Mucosa of gallbladder (tissue), 1 donor: ENCODE results near the gene HHAT. TPM values are rescaled to one million over a fixed set of nuclear protein-coding genes. Genes with fewer than 3 reads are reported as not detected.
A peak's percentile ranks its signal among the peaks of the same experiment; 100 is the strongest.

Source experiments
- DNase-seq: peaks from one replicate; pipeline ENCODE4 v3.0.0-alpha.2; 2020; ENCODE audit warnings: low spot score
- total RNA-seq: library from RNA; stranded (reverse); gene quantifications from one replicate; pipeline ENCODE4 v1.2.1, GENCODE V29; 2021
- donor health status: DM: no; HTN: no; CAD: no.

Gene HHAT
- total RNA-seq, 1 donor from 2014 or later = 14.4 TPM

DNA sequence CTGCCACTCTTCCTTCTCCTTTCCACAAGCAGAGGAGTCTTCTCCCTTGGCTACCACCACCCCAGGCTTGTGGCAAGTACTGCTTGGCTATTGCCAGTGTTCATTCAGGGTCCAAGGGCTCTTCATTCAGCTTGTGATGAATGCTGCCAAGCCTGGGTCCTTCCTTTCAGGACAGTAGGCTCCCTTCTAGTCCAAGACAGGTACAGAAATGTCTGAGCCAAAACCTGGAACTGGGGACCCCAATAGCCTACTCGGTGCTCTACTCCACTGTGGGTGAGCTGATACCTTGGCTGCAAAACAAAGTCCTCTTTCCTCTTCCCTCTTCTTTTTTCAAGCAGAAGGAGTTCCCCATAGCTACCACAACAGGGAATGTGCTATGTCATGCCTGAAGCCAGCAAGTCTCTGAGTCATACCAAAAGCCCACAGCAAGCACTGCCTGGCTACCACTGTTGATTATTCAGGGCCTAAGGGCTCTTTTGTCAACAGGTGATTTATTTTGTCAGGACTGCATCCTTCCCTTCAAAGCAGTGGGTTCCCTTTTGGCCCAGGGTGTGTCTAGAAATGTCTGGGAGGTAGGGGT, 268.9 kb downstream of the HHAT start:
- no peak for DNase-seq

DNA sequence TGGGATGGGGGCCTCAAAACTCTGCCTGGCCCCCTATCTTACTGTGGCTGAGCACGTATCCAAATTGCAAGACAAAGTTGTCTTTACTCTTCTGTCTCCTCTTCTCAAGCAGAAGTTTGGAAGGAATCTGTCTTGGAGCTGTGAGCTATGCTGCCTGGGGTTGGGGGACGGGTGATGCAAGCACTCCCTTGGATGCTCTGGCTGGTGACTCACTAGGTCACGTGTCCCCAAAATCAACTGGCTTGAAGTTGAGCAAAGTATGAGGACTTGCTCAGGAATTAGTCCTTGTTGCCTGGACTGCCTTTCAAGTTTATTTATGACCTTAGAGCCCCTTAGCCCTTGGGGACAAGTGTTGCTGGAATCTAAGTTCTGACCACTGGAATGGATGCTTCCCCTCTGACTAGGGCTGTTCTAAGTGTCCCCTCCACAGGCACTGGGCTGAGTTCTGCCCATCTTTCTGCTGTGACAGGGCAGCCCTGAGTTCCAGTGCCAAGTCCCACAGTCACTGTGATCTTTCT, 269.5 kb downstream of the HHAT start:
- DNase-seq = peak; percentile 19

DNA sequence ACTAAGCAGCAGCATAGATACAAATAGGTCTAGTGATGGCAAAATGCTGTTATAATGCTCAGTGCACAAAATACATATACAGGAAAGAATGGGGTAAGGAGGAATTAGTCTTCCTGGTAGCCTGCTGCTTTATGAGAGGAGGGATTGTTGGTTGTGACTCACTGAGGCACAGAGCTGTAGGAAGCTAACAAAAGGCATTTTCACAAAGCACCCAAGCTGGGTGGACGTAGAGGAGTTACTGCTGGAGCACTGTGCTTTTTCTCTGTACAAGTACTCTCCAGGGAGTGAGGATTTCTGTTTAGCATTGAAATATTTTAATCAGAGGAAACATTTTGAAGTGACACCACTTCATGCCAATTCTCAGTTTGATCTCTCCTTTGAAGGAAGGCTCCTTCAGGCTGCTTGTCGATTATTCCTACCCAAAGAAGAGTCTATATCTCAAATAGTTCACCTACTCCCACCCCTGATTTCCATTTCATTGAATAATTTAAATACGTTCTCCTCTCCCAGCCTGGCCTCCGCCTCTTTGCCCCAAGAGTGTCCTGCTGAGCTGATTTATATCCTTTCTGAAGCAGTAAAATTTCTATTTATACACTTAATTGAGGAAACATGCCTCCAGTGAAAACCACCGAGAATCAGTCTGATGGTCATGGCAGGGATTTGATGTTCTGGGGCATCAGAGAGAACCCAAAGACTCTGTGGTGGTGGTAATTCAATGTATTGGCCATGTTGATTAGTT, 271.9 kb downstream of the HHAT start:
- no peak for DNase-seq

DNA sequence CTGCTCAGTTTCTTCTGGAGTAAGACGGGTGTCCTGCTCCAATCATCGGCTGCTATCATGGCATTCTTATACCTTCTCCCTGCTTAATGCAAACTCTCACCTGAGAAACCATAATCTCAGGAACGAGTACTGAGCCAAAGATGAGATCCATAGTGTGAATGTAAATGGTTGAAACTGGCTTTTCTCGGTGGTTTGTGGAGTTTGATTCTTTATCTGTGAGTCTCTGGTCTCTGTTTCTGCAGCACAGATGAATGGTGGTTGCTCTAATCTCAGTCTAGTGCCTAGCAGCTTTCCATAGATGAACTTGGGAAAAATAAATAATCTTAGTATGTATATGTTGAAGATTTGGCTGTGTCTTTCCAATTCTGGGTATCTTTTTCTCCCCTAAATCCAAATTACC, 274.4 kb downstream of the HHAT start:
- DNase-seq = no peak

DNA sequence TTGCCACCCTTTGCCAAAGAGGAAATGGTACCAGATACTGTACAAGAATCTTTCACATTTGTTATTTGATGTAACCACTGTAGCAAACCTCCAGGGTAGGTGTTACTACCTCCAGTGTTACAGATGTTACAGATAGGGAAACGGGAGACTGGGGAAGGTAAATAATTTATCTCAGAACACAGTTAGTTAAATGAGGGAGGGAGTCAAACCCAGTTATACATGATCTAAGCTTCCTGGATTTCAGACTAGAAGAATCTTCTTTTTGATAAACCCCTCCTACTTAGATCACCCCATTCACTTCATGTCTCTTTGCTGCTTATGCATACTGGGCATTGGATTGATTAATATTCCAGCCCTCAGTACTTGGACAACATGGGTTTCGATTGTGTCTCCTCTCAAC, 276.4 kb downstream of the HHAT start:
- no peak for DNase-seq

DNA sequence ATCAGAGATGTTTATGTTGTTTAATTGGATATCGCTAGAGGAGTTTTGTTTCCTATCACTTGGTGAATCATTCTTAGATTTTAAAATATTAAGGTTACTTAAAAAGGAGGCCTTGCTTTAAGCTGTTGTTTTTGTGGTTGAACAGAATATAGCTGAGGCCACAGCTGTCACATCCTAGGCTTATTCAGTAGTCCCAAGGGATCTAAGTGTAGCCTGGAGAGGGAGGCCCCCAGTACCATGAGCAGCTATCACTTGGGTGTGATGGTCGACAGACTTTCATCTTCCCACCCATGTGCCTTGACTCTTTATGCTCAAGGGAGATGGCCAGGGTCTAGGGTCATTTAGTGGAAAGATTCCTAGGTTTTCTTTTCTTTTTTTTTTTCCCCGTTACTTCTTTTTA, 278.7 kb downstream of the HHAT start:
- no peak for DNase-seq

DNA sequence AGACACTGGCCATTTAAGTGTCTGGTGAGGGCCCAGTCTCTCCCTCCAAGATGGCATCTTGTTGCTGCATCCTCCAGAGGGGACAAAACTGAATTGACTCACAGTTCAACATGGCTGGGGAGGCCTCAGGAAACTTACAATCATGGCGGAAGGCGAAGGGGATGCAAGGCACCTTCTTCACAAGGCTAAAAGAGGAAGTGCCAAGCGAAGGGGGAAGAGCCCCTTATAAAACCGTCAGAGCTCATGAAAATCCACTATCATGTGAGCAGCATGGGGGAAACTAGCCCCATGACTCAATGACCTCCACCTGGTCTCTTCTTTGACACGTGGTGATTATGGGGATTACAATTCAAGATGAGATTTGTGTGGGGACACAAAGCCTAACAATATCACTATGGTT, 280.1 kb downstream of the HHAT start:
- DNase-seq = no peak

DNA sequence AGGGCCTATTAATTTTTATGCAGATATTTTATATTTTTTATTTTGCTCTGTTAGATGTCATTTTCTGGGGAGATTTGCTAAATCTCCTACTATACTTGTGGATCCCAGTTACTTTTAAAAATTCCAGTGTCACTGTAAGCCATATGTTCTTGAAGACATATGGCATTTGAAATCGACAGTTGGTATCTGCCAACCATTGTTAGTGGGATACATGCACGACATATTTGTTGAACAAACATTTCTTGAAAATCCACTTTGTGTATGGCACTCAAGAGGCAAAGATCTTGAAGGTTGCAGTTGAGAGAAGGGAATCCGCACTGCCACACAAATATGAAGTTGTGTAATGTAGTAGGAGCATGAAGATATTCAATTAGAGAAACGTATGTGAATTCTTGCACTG, 287.7 kb downstream of the HHAT start:
- no peak for DNase-seq

DNA sequence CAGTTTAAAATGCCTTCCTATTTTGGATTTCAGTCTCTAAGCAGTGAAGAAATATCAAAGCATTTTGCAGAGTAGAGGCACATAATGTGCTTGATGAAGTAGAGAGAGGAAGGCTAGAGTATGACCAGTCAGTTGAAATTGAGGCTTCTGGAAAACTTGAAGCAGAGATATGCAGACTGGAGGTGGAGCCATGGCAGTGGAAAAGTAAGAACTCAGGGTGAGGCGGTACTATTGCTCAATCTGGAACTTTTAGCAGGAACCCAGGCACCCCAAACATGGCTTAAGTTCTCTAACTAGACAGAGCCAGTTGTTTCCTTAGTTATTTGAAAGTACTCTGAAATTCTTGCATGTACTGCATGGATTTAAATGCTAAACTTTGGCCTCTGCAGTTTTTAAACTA, 288.6 kb downstream of the HHAT start:
- DNase-seq = no peak

DNA sequence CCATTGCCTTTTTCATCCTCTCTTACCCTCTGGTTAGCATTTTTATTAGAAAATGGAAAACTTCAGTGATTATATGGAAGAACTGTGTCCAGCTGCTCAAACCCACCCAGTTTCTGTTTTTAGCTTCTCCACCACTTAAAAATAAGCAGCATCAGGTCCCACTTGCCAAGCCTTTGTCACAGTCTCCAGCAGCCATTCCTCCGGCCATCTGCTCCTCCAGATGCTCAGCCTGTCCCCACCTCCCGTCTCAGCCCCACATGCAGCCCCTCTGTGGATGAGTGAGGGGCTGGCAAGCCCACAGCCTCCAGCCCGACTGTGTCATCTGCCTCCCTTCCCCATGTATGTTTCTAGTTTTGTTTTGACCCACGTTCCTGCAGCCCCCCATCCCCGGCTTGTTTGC, 289.7 kb downstream of the HHAT start:
- no peak for DNase-seq

DNA sequence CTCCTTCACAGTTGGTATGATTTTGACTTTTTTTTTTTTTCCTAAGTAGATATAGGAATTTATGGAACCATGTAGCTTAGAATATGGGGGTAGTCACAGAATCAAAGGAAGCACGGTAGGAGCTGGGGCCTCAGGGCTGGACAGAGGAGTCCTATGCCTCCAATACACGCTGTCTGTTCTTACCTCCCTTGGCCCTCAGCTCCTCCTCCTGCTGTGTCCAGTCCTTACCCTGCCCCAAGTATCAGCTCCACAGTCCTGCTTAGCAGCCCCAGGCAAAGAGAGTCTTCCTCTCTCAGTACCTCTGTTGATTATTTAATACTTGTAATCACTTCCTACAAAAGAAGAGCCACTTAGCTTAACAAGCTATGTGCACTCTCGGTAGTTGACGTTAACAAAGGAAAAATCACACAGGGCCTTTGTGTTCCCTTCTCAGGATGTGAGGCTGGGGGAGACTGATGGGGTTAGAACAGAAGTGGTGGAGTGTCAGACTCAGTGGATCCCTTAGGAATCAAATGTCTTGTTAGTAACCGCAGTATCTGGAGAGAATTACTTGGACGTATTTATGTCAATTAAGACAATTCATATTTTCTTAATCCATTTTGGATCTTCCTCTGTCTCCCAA, 292.3 kb downstream of the HHAT start:
- no peak for DNase-seq

DNA sequence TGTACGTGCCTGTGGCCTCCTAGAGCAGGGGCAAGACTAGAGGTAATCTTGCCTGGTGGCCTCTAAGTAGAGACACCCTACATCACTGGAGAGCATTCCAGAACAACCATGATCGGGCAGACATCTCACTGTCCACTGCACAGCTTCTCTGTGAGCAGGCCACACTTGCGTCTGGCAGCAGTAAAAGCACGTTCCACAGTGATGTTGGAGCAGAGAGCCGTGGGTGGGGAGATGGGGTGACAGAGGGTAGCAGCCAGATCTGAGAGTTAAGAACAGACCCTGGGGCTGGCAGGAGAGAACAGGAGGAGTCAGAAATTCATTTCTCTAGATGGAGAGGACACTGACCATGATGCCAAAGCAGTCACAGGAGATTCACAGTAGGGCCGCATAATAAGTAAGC, 293.0 kb downstream of the HHAT start:
- no peak for DNase-seq

DNA sequence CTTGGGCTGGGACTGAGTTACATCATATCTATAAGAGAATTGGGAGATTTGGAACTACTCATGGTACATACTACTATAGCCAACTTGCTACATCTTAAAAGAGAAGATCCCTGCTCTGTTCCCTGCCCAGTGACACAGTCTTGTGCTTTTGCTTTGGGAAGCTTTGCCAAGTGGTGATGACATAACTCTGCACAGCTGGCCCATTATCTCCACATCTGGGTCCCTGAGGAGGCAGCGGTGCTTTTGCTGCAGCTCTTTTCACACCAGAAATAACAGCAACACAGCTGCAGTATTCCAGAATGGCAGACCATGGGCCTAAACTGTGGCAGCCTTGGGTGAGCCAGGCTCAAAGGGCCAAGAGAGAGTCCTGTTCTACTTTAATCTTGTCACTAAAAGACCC, 296.0 kb downstream of the HHAT start:
- no peak for DNase-seq

DNA sequence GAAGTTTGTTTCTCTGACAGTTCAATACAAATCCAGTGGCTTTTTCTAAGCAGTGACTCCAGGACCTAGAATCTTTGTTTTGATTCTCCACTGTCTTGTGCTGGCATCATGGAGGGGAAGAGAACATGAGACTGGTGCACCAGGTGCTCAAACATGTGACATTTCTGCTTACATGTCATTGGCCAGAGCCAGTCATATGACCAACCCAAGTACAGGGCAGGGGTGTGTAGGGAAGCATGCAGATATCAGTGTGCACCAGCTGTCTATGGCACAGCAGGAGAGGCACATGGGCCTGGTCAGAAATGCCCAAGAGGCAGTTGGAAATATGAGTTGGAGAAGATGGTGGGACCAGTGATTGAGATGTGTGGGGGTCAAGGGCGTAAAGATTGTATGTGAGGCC, 297.0 kb downstream of the HHAT start:
- DNase-seq = no peak

DNA sequence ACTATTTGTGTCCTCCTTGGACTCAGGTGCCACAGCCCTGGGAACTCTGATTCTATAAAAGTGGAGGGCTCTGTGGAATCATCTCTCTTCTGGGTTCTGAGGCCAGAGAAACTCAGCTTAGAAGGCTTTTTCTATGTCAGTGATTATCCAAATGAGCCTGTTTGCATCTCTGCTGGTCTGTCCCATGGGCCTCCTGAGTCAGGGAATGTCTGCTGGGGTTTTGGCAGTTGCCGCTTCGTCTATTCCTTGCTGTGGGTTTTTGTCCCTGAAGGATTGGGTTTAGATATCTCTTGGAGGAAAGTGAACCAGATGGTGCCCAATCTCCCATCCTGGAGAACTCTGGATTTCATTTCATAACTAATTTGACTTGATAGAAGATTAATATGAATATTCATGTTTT, 297.6 kb downstream of the HHAT start:
- DNase-seq = no peak

DNA sequence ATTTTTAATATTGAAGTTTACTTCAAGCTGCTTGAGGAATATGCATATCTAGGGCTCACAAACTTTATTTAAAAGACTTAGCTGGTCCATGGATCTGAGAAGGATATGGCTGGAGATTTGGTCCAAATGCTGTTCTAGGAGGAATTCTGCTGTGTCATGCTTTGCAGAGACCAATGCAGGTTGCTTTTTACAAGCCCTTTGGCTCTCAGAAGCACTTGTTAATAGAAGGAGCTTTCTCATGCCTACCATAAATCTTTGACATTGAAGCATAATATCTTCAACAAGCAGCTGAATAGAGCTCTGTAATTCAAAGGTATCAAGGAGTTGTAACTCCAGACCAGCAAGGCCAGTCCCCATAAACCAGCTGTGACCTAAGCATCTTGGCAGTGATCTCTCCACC, 299.1 kb downstream of the HHAT start:
- no peak for DNase-seq

DNA sequence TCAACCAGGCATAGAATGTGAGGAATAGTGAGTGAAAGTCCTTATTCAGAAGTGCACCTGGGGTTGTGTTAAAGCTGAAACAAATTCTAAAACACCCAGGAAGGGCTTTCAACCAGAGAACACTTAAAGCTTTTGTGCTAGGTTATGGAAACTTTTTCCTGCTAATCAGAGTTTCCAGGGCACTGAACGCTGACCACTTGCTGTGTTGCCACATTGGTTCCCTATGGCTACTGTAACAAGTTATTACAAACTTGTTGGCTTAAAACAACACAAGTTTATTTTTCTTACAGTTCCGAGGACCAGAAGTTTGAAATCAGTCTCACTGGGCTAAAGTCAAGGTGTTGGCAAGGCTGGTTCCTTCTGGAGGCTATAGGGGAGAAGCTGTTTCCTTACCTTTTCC, 300.6 kb downstream of the HHAT start:
- DNase-seq = no peak

DNA sequence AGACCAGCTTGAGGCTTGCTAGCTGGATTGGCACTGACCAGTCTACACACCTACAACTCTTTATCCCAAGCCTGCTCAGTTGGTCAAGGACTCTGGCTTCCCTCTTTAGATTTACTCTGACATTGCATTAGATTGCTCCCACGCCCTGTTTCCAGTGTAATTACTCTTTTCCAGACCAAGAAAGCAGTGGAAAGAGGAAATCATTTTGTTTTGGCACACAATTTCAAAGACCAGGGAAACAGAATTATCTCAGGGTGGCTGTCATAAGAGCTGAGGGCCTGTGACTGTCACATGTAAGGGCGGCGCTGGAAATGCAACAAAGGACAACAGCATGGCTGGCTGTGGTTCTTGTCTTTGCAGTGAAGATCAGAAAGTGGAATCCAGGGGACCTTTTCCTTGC, 302.7 kb downstream of the HHAT start:
- no peak for DNase-seq

DNA sequence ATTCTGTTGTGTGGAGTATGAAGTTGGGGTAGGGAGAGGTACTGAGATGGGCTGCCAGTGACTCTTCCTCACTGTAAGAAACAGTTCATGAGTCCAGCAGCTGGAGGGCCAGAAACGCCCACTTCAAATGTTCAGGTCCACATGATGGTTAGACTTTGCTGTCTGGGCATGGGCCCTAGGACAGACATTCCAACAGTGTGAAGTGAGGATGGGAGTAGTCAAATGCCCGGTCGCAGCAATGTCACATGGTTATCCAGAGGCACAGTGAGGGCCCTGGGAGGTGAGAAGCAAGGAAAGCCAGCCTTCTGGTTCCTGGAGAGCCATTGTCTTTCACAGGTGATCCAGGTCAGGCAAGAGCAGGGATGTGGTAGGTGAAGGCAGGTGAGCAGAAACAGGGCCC, 304.4 kb downstream of the HHAT start:
- DNase-seq = no peak

DNA sequence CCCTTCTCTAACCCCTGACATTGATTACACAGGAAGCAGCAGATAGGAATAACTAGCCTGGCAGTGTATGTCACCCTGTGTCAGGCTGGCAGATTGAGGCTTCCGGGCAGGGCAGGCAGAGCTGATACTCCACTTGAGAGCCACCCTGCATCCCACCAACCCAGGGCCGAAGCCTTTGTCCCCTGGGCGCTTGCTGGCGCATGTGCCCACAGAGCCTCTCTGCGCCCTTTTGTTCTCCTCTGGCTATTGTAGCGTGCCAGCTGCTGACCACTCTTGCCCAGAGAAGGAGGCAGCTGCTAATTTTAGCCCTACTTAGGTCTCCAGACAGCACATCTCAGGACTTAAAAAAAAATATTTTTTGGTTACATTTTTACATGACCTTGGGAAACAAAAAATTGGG, 304.9 kb downstream of the HHAT start:
- no peak for DNase-seq

DNA sequence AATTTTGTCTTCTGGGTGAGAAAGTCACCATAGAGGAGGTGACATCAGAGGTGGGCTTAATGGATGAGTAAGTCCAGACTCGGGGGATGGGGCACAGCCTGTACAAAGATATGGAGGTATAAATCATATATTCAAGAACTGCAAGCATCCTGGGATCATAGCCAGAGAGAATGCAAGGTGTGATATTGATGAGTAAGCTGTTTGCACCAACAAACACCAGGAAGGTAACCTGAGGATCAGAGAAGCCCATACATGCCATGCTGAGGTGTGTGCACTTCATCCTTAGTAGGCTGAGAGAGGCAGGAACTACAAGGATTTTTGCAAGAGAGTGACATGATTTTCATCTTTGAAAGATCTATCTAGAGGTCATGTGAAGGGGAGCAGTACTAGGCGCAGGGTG, 306.4 kb downstream of the HHAT start:
- no peak for DNase-seq

DNA sequence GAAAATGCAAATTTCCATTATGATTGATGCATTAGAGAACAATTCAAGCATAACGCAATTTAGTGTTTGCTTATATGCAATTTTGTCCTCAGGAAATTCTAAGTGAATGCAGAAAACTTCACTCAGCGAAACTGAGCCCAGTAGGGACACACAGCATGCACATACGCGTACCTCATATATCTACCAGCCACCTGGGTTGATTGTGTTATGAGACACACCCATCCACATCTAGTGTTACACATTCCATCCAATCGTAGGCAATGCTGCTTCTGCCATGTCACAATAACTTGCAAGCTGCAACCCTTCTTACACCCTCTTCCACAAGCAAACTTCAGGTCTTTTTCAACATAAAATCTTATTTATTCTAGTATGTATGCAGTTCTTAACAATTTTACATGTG, 312.9 kb downstream of the HHAT start:
- no peak for DNase-seq

DNA sequence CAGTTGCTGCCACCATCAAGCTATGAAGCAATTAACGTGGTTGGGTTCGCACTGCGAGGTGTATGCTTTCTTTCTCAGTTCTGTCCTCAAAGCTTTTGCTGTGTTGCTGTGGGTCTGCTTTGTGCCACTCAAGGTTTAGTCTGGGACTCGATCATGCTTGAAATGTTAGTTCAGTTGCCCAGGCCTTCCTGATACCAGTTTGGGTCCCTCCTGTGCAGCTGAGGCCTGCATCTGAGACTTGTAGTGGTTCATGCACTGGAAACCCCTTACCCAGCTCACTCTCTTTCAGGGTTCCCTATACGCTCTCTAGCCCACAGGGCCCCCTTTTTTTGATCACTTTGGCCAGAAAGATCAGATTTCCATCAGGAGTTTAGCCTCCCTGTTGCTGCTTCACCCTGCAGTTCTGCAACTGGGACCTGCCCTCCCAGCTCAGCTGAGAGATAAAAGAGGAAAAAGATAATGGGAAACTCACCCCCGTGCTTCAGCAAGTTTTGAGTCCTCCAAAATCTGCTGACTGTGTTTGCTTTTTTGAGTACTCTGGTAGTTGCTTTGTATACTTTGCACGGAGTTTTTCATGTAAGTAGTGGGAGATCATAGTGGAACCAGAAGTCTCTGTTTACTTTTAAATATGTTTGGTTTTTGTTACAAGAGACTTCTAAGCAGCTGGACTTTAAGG, 317.0 kb downstream of the HHAT start:
- DNase-seq = no peak
